ENCODE data around the gene NPBWR2. TPM values are rescaled to one million over a fixed set of nuclear protein-coding genes. Genes with fewer than 3 reads are reported as not detected.

Gene NPBWR2
- total and polyA plus RNA-seq, 9 of the 15 experiments (the other 6 are each of a cell fraction or from before 2014, with no cell fraction given), result not detected

GRCh38 chr20:64099086-64099786 is 8.1 kb downstream of the NPBWR2 start:
- Histone ChIP-seq H3K4me1 (replicated peaks in 1 of 2; ENCODE audit: control insufficient read depth in 2 of 2, insufficient read depth in 2 of 2, low read length in 2 of 2) (peaks cover 0 to 25% of the 10 kb centered on the region in 2 experiments; a peak in 3 of 5 replicates), H2AFZ (ENCODE audit: low read depth, low read length) (no peak overlapping the region), H3K36me3 (ENCODE audit: control insufficient read depth, insufficient read depth, low read length) (no peaks in the 10 kb centered on the region), H3K4me2 (ENCODE audit: insufficient read depth, low read length) (no peak overlapping the region), H3K9ac (ENCODE audit: insufficient read depth in 1 of 2, low read depth in 2 of 2, low read length in 2 of 2) (peak overlapping the region in 1 of 2 experiments; percentile 33; a peak in 2 of 4 replicates), H3K27me3 (ENCODE audit: control insufficient read depth in 2 of 2, insufficient read depth in 2 of 2, low read length in 2 of 2) (peaks cover 38 to 61% of the 10 kb centered on the region in 2 experiments), H3K79me2 (ENCODE audit: control insufficient read depth, insufficient read depth, low read length) (no peaks in the 10 kb centered on the region), H3K9me1 (ENCODE audit: control insufficient read depth, insufficient read depth, low read length) (no peaks in the 10 kb centered on the region), H3K4me3 (no peak overlapping the region), H4K20me1 (replicated peaks; ENCODE audit: control insufficient read depth, insufficient read depth, low read length) (peaks cover 8% of the 10 kb centered on the region; the same call in 1 of the 2 replicates), H3K9me3 (replicated peaks; ENCODE audit: control insufficient read depth, insufficient read depth, low read depth, low read length) (no peaks in the 10 kb centered on the region), H3K27ac (ENCODE audit: extremely low read depth, low read depth, low read length) (no peak overlapping the region)
- BruUV-seq (replicated peaks), result no TSS peak
- ChIA-PET CTCF (ENCODE audit: low intra/inter-chr PET ratio) (no interaction called here), POLR2A (interaction anchor here (0.6 to 1.0 kb wide), 2 partner anchors 56 to 413 kb away, joined by 3 read pairs; no protein-coding TSS in a partner anchor)
- in situ Hi-C loops (cut with MboI), result no loop called here
- WGBS (ENCODE audit: insufficient coverage, low coverage, missing lambda C conversion rate), result 4% methylated on average over 20 of the region's 21 CpGs
- FAIRE-seq (no peak), ATAC-seq (no peak), DNase-seq (ENCODE audit: extremely low read depth in 1 of 4, low spot score in 3 of 4) (no peak)
- TF ChIP-seq NFIC (IDR thresholded peaks at IDR 0.05) (peak; percentile 39; the same call in 1 of the 2 replicates), SNRNP70 (optimal IDR thresholded peaks at IDR 0.05; ENCODE audit: low read depth, low read length) (no peak)
- intact Hi-C loops (cut with micrococcal nuclease), result no loop called here

- no peak overlapping the region for H3K4me3 ChIP-seq
- H3K27ac ChIP-seq (ENCODE audit: extremely low read depth, low read depth, low read length), result no peak overlapping the region
- H2AFZ ChIP-seq (ENCODE audit: low read depth, low read length), result no peak overlapping the region
- H3K36me3 ChIP-seq (ENCODE audit: control insufficient read depth, insufficient read depth, low read length), result no peaks in the 10 kb centered on the region
- no peak for TF ChIP-seq ARID1B (IDR thresholded peaks at IDR 0.05)
- TF ChIP-seq FOXJ2 (tag; IDR thresholded peaks at IDR 0.05), result no peak
- TF ChIP-seq GTF2F1 (IDR thresholded peaks at IDR 0.05; ENCODE audit: low read depth, low read length), result no peak
- TF ChIP-seq CSDE1 (IDR thresholded peaks at IDR 0.05), result no peak
- TF ChIP-seq TEAD2 (tag; IDR thresholded peaks at IDR 0.05), result no peak
- no peak for TF ChIP-seq ZNF239 (CRISPR knock-in tag; IDR thresholded peaks at IDR 0.05)
- no peak for TF ChIP-seq ZNF551 (CRISPR knock-in tag; IDR thresholded peaks at IDR 0.05)
- no peak for TF ChIP-seq ZKSCAN8 (CRISPR knock-in tag; IDR thresholded peaks at IDR 0.05)
- H3K9me3 ChIP-seq (replicated peaks; ENCODE audit: control insufficient read depth, insufficient read depth, low read depth, low read length), result no peaks in the 10 kb centered on the region
- no TSS peak for BruUV-seq (replicated peaks)
- ATAC-seq (no peak), FAIRE-seq (no peak), DNase-seq (ENCODE audit: extremely low read depth in 1 of 4, low spot score in 3 of 4) (no peak)
- in situ Hi-C loops (cut with MboI), result no loop called here
- ChIA-PET POLR2A (interaction anchor here (1.0 kb wide), 1 partner anchor 57 kb away, joined by 3 read pairs; no protein-coding TSS in a partner anchor), CTCF (ENCODE audit: low intra/inter-chr PET ratio) (no interaction called here)
- no peaks in the 10 kb centered on the region for H3K79me2 ChIP-seq (ENCODE audit: control insufficient read depth, insufficient read depth, low read length)
- H3K9me1 ChIP-seq (ENCODE audit: control insufficient read depth, insufficient read depth, low read length), result no peaks in the 10 kb centered on the region
- H4K20me1 ChIP-seq (replicated peaks; ENCODE audit: control insufficient read depth, insufficient read depth, low read length), result peaks cover 7% of the 10 kb centered on the region; the same call in 1 of the 2 replicates
- intact Hi-C loops (cut with micrococcal nuclease), result no loop called here
- WGBS (ENCODE audit: insufficient coverage, low coverage, missing lambda C conversion rate), result 11% methylated on average over 26 of the region's 28 CpGs
- H3K4me2 ChIP-seq (ENCODE audit: insufficient read depth, low read length), result no peak overlapping the region
- peaks cover 0 to 19% of the 10 kb centered on the region in 2 experiments; a peak in 3 of 5 replicates for H3K4me1 ChIP-seq (replicated peaks in 1 of 2; ENCODE audit: control insufficient read depth in 2 of 2, insufficient read depth in 2 of 2, low read length in 2 of 2)
- H3K27me3 ChIP-seq (ENCODE audit: control insufficient read depth in 2 of 2, insufficient read depth in 2 of 2, low read length in 2 of 2), result peaks cover 32 to 54% of the 10 kb centered on the region in 2 experiments
- H3K9ac ChIP-seq (ENCODE audit: insufficient read depth in 1 of 2, low read depth in 2 of 2, low read length in 2 of 2), result no peak overlapping the region
Observed at GRCh38 chr20:64098471-64099013, 8.8 kb downstream of the NPBWR2 start.
